Hypothalamus (tissue), 51 donors: ENCODE measurements around the gene FBL.

Experiments used
- DNase-seq, 51 donors: peaks; one replicate each; lab custom pipeline; 2025; lab: John Stamatoyannopoulos, UW

The FBL gene

DNA sequence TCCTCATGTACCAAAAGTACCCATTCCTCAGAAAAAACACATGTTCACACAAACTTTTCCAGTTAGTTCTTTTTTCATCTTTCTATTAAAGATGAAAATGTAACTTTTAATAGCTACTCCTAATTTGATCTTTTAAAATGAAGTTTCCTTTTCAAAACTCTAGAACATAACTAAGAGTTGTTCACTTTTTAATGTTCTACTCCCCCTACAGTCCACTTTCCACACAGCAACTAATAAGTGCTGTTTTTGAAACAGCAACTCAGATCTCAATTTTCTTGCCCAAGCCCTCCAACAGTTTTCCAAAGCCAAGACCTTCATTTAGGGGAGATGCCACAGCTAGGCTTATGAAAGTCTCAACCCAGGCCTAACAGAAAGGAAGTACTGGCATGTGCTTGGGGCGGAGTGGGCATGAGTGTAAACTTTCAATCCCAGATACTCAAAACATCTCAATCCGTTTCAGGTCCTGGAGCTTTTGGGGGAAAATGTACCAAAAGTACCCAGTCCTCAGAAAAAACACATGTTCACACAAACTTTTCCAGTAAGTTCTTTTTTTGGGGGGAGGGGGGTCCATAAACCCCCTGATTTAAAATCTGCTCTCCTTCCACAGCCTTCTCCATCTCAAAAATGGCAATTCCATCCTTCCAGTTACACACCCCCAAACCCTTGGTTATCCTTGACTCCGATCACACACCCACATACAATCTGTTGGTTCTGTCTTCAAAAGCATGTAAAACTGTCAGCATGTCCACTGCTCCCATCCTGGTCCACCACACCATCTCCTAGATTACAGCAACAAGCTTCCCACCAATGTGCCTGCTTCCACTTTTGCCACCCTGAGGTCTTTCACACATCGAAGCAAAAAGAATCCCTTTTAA, 2.0 kb downstream of the FBL start:
- peak in 1 of 51 donors; percentile 1 for DNase-seq

DNA sequence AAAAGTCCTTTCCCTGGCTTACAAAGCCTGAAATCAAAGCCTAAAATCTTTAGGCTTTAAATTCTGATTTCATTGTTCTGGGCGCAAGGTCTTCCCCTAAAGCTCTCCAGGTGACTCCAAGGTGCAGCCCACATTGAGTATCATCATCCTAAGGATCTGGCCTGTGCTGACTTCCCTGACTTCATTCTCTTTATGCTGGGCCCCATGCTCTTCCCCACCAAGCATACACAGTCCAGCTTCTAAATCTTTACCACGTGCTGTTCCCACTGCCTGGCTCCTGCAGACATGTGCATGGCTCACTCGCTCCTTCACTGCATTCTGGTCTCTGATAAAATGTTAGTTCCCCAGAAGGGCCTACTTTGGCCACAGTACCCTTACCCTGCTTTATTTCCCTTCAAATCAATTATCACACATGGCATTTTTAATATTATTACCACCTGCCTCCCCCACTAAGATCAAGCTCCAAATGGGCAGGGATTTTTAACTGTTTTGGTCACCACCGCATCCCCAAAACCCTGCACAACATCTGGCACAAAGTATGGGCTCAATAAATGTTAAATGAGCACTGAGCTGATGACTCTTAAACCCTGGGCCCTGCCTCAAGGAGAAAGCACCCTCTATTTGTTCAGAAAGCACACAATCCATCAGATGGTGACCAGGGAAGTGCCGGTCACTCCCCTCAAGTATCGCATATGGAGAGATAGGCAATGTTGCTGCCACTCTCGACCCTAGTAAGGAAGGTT, 3.3 kb downstream of the FBL start:
- no peak for DNase-seq

DNA sequence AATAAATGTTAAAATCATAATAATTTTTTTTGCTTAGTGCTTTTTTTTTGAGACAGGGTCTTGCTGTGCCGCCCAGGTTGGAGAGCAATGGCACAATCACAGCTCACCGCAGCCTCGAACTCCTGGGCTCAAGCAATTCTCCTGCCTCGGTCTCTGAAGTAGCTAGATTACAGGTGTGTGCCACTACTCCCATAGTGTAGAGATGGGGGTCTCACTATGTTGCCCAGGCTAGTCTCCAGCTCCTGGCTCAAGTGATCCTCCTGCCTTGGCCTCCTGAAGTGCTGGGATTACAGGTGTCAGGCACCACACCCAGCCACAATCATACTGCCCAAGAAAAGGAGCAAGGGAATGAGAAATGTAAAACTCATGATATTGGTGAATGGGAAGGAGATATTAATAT, 5.1 kb downstream of the FBL start:
- DNase-seq = no peak

DNA sequence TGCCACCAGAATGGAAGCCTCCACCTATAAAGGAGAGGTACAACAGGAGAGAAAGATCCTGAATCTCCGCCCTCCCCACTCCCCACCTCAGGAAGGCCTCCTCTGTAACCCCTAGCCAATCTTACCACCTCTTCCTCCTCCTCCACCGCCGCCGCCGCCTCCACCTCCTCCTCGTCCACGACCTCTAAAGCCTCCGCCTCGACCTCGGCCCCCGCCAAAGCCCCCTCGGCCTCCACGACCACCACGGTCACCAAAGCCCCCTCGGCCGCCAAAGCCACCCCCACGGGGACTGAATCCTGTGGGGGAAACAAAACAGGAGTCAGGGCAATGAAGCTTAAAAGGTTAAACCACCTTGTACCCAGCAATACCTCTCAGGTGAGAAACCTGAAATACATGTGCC, 5.7 kb downstream of the FBL start:
- DNase-seq = no peak

DNA sequence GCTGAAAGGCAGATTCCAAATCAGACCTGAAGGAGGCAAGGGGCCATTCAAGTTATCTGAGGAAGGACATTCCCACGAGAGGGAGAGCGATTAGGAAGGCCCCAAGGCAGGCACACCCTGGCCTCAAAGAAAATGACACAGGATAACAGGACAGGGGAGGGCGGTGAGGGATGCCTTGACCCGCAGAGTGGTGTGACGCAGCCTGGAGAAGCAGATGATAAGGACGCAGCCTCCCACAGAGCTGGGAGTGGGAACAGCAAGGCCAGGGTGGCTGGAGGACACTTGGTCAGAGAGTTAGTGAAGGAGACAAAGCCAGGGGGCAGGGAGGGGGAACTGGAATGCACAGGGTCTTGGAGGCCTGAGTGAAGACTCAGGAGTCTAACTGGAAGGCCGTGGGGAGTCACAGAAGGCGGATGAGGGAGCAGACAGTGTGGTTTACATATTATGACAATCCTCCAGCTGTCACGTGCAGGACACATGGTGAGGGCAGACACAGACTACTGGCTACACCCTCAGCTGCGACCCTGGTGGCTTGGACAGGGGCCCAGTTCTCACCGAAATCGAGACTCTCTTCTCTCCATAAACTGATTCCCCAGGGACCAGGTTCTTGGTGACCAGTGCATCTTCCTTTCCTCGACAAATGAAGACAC, 6.4 kb downstream of the FBL start:
- DNase-seq = no peak

DNA sequence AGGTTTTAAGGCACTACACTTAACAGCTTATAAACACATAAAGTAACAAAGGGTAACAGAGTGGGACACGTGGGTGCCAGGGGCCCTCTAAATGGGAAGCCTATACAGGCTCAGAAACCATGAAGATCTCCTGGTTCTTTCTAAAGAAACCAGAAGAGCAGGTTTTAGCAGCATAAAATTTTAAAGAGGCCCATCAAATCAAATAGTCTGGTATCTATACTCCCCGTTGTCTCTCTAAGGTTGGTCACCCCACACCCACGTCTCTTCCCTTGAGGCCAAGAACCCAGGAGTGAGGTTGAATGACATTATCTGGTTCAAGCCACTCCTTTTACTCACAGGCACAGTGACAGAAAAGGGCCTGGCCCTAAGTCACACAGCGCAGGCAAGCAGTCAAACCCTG, 7.6 kb downstream of the FBL start:
- no peak for DNase-seq

DNA sequence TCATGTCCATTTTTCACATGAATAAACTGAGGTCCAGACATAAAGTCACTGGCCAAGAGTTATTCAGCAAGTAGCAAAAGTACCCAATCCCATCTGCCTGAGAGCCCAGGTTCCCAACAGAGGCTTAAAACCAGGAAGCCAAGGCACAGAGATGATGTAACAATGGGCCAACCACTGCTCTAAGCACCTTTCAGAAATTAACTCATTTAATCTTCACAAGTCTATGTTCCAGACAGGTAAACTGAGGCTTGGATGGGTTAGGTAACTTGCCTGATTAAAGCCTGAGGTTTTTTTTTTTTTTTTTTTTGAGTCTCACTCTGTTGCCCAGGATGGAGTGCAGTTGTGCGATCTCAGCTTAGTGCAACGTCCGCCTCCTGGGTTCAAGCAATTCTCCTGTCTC, 8.2 kb downstream of the FBL start:
- no peak for DNase-seq

DNA sequence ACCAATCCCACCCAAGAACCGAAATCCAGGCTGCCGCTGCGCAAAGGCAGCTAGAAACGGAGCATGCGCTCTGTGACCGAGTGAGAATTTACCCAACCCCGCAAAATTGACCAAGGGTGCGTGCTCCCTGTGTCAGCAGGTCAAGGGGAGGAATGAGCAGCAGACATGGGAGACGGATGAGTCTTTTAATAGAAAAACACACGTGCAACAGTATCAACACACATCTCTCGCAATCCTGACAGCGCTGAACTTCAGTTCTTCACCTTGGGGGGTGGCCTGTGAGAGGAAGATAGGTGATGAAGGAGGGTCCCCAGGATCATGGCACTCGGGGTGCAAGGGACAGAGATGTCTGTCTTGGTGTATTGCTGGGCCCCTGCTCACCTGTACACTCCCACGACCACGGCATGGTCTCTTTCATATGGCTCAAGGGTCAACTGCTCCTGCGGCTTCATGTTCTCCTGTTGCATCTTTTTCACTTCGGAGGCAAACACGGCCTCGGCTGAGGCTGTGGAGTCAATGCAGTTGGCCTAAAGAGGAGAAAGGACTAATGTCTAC, 11.8 kb downstream of the FBL start:
- peak in 3 of 51 donors; percentile 38 to 45 (median 39) for DNase-seq

DNA sequence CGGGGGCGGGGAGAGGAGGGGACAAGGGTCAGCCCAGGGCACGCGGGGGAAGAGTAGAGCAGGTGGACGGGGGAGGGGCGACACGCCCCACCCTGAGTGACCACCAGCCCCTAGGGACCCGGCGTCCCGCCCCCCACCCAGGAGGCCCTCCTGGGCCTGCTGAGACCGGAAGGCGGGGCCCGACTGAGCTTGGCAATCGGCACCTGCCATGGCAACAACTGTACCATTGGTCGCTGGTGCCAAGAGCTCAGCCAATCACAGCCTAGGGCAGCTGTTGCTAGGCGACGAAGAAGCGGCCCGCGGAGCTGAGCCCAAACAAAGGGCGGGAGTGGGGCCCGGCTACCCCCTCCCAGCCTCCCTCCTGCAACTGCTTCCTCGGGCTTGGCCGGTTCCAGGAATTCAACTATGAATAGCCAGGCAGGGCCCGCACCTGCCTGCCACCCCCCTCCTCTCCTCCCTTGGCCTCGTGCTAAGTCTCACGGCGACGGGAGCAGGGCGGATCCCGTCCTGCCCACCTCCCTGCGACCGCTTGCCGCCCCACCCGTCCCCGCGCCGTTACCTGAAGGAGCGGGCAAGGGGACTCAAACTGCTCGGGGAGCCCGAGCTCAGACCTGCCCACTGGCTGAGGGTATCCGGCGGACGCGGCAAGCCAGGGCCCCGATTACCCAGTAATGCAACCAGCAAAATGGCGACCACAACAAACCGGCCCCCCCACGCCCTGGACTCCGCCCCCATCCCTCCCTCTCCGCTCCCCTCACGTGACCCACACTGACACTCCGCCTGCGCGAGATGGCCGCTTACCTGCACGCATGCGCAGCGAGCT, 12.5 kb downstream of the FBL start, which contains the start of gene DYRK1B:
Gene DYRK1B (minus strand): TSS at position 699 of the 823 bp plus-strand sequence. CDS start 2,295 bp downstream, outside the sequence.
- DNase-seq = peak; percentile 85 to 99 (median 94)

DNA sequence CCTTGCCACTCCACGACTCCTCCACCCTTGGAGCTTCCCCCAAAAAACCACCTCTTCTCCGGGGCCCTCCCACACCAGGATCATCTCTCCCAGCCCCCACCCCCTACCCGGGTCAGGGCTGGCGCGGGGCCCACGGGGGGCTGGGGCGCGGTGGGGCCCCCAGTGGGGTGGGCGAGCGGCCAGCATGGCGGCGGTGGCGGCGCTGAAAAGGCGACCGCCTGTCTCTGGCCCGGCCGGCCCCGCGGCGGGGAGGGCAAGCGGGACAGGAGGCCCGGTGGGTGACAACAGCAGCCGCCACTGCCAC, 13.1 kb downstream of the FBL start:
- no peak for DNase-seq

DNA sequence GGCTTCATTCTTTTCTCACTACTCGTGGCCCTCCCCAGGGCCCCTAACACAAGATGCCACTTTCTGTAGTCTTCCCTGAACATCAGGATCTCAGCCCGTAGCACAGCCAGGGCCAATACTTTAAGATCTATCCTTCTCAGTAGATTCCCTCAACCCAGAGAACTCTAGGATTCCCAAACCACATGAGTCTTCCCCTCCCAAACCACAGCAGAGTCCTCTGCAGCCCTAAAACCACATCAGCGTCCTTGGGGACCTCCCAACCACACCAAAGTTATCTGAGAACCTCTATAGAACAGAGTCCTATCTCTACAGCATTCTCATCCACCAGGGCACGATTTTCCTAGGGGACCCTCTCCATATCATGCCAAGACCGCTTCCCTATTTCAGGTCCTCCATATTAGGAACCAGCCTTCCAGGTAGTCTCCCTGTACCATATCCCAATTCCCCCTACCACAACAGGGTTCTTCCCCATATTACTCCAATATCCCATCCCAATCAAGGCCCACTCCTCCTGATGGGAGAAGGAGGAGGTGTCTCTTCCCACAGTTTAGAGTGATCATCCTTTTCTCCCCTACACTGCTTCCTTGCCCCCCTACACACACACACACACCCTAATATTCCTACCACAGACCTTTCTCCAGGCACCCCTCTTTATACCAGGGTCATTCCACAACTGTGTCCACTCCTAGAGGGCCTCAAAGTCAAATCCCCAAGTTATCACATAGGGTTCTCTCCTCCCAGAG, 13.7 kb downstream of the FBL start:
- DNase-seq = no peak

DNA sequence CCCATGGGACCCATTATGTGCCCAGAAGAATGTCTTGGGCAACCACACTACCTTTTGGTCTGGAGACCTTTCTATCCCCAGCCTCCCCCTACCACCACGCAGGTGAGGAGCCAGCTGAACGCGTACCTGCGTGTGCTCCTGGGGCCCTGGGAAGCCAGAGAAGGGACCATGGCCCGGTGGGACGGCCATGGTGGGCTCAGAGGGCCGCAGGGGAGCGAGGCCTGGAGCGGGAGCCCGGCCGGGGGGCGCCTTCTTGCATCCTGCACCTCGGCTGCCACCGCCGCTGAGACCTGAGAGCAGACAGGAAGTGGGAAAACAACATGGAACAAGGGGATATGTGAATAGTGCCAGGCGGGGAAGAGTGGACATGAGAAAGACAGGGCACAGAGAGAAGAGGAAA, 14.5 kb downstream of the FBL start:
- no peak for DNase-seq

DNA sequence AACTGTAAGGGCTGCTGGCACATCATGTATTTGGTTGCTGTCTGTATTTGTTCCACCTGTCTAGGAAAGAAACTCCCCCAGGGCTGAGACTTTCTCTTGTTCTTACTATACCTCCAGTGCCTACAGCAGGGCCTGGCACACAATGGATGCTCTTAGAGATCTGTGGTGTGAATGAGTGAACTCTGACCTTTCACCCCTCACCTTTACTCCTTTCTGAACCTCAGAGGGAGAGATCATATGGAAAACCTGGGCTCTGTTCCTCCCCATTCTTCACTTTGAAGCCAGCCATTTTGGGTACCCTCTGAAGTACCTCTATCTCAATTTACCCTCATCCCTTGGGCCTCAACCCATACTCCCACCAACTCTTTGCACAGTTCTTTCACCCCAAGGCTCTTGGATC, 15.3 kb downstream of the FBL start:
- no peak for DNase-seq

DNA sequence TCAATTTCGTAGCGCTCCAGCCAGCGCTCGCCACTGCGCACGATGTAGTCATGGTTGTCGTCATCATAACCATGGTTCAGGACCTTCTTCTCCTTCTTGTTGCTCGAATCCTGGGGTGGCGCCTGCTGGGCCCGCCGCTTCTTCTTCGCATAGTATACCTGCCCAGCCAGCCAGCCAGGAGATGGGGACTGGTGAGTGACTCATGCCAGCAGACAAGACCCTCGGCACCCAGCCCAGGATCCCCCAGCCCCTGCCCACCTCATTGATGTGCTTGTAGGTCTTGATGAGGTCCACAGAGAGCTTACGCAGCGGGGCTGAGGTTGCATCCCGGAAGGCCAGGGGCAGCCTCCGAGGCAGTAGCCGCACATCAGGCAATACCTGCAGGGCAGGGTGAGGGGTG, 15.8 kb downstream of the FBL start:
- no peak for DNase-seq

DNA sequence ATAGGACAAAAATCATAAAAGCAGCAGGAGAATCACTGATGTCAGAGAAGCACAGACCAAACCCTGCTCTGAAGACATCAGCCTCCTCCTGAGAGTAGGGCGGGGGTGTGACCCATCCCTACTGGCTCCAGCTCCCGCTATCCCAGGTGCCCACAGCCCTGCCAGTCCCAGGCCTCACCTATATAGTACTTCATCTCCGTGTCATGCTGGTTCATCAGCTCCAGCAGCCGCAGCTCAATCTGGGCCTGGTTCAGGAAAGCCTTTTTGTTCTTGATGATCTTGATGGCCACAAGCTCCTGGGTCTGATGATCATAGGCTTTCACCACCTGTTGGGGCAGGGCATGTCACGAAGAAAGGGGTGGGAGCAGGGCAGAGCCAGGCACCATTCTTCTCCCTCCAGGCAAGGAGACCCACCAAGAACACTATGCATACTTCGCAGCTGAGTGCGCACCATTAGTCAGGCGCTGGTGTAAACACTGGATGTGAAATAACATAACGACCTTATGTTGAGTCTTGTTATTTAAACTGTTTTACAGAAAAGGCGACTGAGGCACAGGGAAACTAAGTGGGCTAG, 16.4 kb downstream of the FBL start:
- no peak for DNase-seq

DNA sequence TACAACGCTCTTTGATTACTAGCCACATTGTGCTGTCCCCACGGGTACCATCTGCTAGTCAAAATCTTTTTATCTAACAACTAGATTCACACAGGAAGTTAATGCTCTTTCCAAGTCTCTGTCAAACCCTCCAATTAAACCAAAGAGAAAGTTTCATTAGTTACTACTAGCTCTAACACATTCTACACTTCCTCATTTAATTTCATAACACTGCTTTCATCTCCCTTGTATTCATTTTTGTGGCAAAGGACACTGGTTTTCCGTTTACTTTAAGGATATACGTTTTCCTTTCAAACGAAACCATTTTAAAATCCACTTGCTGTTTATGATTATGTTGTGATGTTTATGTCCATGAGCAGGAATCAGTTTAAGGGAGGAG, 17.5 kb downstream of the FBL start:
- no peak for DNase-seq

DNA sequence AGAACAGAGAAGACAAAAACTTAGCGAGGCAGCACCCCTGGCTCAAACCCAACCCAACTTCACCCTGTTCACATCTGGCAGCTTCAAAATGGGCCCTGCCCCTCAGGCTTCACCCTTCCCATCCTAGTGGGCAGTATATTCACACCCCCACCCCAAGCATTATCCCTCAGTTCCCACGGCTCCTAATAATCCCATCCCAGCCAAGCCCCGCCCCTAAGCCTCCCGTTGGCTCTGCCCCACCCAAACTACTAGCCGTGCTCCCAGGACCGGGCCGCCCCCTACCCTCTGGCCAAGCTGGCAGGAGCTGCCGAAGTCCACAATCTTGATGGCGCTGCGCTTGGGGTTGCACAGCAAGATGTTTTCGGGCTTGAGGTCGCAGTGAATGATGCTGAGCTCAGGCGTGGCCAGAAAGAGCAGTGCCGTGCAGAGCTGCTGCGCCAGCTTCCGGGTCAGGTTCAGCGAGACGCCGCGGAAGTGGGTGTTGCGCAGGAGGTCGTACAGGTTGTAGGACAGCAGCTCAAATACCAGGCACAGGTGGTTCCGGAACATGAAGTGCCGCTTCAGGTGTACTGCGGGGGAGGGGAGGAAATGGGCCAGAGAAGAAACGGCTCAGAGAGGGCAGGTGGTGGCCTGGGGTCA, 18.0 kb downstream of the FBL start:
- no peak for DNase-seq

DNA sequence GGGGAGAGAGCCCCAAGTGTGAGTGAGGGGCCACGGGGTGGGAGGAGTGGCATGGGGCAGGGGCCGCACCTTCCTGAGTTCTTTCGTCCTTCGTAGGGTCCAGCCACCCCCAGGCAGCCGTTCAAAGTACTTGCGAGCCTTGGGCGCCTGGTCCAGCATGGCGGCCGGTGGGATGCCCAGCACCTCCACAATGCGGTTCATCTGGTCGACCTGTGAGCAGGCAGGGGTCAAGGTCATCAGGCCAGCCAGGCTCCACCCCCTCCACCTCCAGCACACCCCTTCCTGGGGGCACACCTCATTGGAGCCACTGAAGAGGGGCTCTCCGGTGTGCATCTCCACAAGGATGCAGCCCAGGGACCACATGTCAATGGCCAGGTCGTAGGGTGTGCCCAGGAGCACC, 19.0 kb downstream of the FBL start:
- no peak for DNase-seq
